ENCODE measurements around the gene TMPRSS11E. TPM values are rescaled to one million over a fixed set of nuclear protein-coding genes. Genes with fewer than 3 reads are reported as not detected.
"Not testable (repeated sequence)": the region's sequence is repeated elsewhere in the genome, so short reads cannot be mapped to it uniquely, and the experiment has no call there.

The TMPRSS11E gene
- polyA plus RNA-seq, 4 donors = 0.04 to 0.27 (median 0.10) TPM; not detected in 1

GRCh38 chr4:68466751-68467150, 19.5 kb downstream of the TMPRSS11E start:
- no peak overlapping the region for H3K27ac ChIP-seq (ENCODE audit: low read depth in 1 of 3, low read length in 2 of 3)
- no peaks in the 10 kb centered on the region for H3K4me1 ChIP-seq (ENCODE audit: control insufficient read depth in 3 of 3, insufficient read depth in 2 of 3, low read depth in 1 of 3, low read length in 2 of 3)
- no peak overlapping the region for H3K4me3 ChIP-seq (ENCODE audit: low read depth in 1 of 3, low read length in 3 of 3)
- 76 to 90% (median 78%) methylated on average over 3 of the region's 3 CpGs for WGBS, 3 donors
- DNase-seq = no peak
- H3K36me3 ChIP-seq (ENCODE audit: control insufficient read depth in 3 of 3, insufficient read depth in 2 of 3, low read depth in 1 of 3, low read length in 3 of 3) = no peaks in the 10 kb centered on the region
- no peak for FAIRE-seq
- no peaks in the 10 kb centered on the region for H3K27me3 ChIP-seq (ENCODE audit: control insufficient read depth in 3 of 3, insufficient read depth in 3 of 3, low read length in 3 of 3)
- H3K9me3 ChIP-seq (ENCODE audit: control insufficient read depth in 2 of 2, insufficient read depth in 1 of 2, low read depth in 1 of 2, low read length in 1 of 2) = no peaks in the 10 kb centered on the region

DNA sequence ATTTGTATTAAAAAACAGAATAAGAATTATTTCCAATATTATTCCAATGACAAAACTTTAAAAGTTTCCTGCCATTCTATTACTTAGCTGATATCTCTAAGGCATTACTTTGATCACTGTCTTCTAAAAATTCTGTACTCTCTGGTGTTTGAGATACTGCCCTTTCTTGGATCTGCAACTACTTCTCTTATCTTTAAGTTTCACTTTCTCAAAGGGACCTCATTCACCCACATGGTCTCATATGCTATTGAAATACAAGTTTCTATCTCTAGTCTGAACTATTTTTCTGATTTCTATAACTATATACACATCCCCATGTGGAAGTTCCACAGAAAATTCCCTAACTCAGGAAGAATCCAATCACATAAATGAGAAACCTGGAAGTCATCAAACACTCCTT, 22.2 kb downstream of the TMPRSS11E start:
- Histone ChIP-seq H3K4me3 (ENCODE audit: low read depth in 1 of 3, low read length in 3 of 3) (no peak overlapping the region), H3K36me3 (ENCODE audit: control insufficient read depth in 3 of 3, insufficient read depth in 2 of 3, low read depth in 1 of 3, low read length in 3 of 3) (no peaks in the 10 kb centered on the region), H3K27me3 (ENCODE audit: control insufficient read depth in 3 of 3, insufficient read depth in 3 of 3, low read length in 3 of 3) (no peaks in the 10 kb centered on the region), H3K27ac (ENCODE audit: low read depth in 1 of 3, low read length in 2 of 3) (no peak overlapping the region), H3K9me3 (ENCODE audit: control insufficient read depth in 2 of 2, insufficient read depth in 1 of 2, low read depth in 1 of 2, low read length in 1 of 2) (no peaks in the 10 kb centered on the region), H3K4me1 (ENCODE audit: control insufficient read depth in 3 of 3, insufficient read depth in 2 of 3, low read depth in 1 of 3, low read length in 2 of 3) (no peaks in the 10 kb centered on the region)
- FAIRE-seq = no peak
- DNase-seq = no peak

DNA sequence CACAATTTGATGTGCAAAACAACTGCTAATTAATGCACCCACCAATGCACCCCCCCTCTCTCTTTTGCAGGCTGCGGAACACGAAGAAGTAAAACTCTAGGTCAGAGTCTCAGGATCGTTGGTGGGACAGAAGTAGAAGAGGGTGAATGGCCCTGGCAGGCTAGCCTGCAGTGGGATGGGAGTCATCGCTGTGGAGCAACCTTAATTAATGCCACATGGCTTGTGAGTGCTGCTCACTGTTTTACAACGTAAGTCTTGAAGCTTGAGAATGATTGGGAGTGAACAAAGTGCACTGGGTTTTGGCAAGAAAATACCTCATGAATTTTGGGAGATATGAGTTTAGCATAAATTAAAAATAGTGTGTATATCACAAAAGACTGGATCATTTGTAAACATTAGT, 28.9 kb downstream of the TMPRSS11E start:
- H3K4me3 ChIP-seq (ENCODE audit: low read depth in 1 of 3, low read length in 3 of 3) = no peak overlapping the region
- no peaks in the 10 kb centered on the region for H3K9me3 ChIP-seq (ENCODE audit: control insufficient read depth in 2 of 2, insufficient read depth in 1 of 2, low read depth in 1 of 2, low read length in 1 of 2)
- H3K27me3 ChIP-seq (ENCODE audit: control insufficient read depth in 3 of 3, insufficient read depth in 3 of 3, low read length in 3 of 3) = no peaks in the 10 kb centered on the region
- H3K4me1 ChIP-seq (ENCODE audit: control insufficient read depth in 3 of 3, insufficient read depth in 2 of 3, low read depth in 1 of 3, low read length in 2 of 3) = no peaks in the 10 kb centered on the region
- H3K36me3 ChIP-seq (ENCODE audit: control insufficient read depth in 3 of 3, insufficient read depth in 2 of 3, low read depth in 1 of 3, low read length in 3 of 3) = no peaks in the 10 kb centered on the region
- no peak overlapping the region for H3K27ac ChIP-seq (ENCODE audit: low read depth in 1 of 3, low read length in 2 of 3)
- FAIRE-seq (no peak), DNase-seq (no peak)
- 66 to 82% (median 79%) methylated on average over 5 of the region's 5 CpGs for WGBS, 3 donors

- no peak overlapping the region for H3K27ac ChIP-seq (ENCODE audit: low read depth in 1 of 3, low read length in 2 of 3)
- FAIRE-seq (no peak), DNase-seq (no peak)
- H3K36me3 ChIP-seq (ENCODE audit: control insufficient read depth in 3 of 3, insufficient read depth in 2 of 3, low read depth in 1 of 3, low read length in 3 of 3) = no peaks in the 10 kb centered on the region
- no peaks in the 10 kb centered on the region for H3K4me1 ChIP-seq (ENCODE audit: control insufficient read depth in 3 of 3, insufficient read depth in 2 of 3, low read depth in 1 of 3, low read length in 2 of 3)
- H3K4me3 ChIP-seq (ENCODE audit: low read depth in 1 of 3, low read length in 3 of 3) = no peak overlapping the region
- no peaks in the 10 kb centered on the region for H3K9me3 ChIP-seq (ENCODE audit: control insufficient read depth in 2 of 2, insufficient read depth in 1 of 2, low read depth in 1 of 2, low read length in 1 of 2)
- 65 to 73% (median 67%) methylated on average over 5 of the region's 5 CpGs for WGBS, 3 donors
- no peaks in the 10 kb centered on the region for H3K27me3 ChIP-seq (ENCODE audit: control insufficient read depth in 3 of 3, insufficient read depth in 3 of 3, low read length in 3 of 3)
Observed at GRCh38 chr4:68489338-68489737, 42.1 kb downstream of the TMPRSS11E start.

GRCh38 chr4:68490826-68491457, 43.7 kb downstream of the TMPRSS11E start:
- no peak overlapping the region for H3K27ac ChIP-seq (ENCODE audit: low read depth in 1 of 3, low read length in 2 of 3)
- DNase-seq (peak in 1 of 2 donors; percentile 16), FAIRE-seq (no peak)
- H3K27me3 ChIP-seq (ENCODE audit: control insufficient read depth in 3 of 3, insufficient read depth in 3 of 3, low read length in 3 of 3) = no peaks in the 10 kb centered on the region
- no peaks in the 10 kb centered on the region for H3K4me1 ChIP-seq (ENCODE audit: control insufficient read depth in 3 of 3, insufficient read depth in 2 of 3, low read depth in 1 of 3, low read length in 2 of 3)
- H3K9me3 ChIP-seq (ENCODE audit: control insufficient read depth in 2 of 2, insufficient read depth in 1 of 2, low read depth in 1 of 2, low read length in 1 of 2) = no peaks in the 10 kb centered on the region
- no peaks in the 10 kb centered on the region for H3K36me3 ChIP-seq (ENCODE audit: control insufficient read depth in 3 of 3, insufficient read depth in 2 of 3, low read depth in 1 of 3, low read length in 3 of 3)
- 87 to 94% (median 92%) methylated on average over 6 of the region's 6 CpGs for WGBS, 3 donors
- no peak overlapping the region for H3K4me3 ChIP-seq (ENCODE audit: low read depth in 1 of 3, low read length in 3 of 3)

DNA sequence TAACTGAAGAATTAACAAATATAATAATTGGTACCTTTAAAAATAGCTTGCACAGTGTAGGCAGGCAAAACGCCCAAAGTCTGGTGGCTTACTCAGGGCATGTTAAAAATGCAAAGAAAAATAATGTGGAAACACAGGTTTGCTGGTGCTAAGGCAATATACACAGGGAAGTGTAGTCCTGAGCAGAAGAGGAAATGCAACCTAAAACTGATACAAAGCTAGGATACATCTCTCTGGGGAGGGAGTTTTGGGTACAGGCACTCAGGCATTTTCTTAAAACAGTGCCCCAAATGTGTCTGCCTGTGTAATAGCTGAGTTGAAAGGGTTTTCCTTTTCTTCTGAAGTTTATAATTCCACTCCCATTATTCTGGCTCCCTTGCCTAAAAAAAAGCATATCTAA, 47.4 kb downstream of the TMPRSS11E start:
- no peaks in the 10 kb centered on the region for H3K4me1 ChIP-seq (ENCODE audit: control insufficient read depth in 3 of 3, insufficient read depth in 2 of 3, low read depth in 1 of 3, low read length in 2 of 3)
- no peaks in the 10 kb centered on the region for H3K36me3 ChIP-seq (ENCODE audit: control insufficient read depth in 3 of 3, insufficient read depth in 2 of 3, low read depth in 1 of 3, low read length in 3 of 3)
- H3K4me3 ChIP-seq (ENCODE audit: low read depth in 1 of 3, low read length in 3 of 3) = no peak overlapping the region
- DNase-seq (no peak), FAIRE-seq (no peak)
- 33 to 62% (median 36%) methylated on average over 1 of the region's 1 CpG for WGBS, 3 donors
- no peaks in the 10 kb centered on the region for H3K9me3 ChIP-seq (ENCODE audit: control insufficient read depth in 2 of 2, insufficient read depth in 1 of 2, low read depth in 1 of 2, low read length in 1 of 2)
- H3K27me3 ChIP-seq (ENCODE audit: control insufficient read depth in 3 of 3, insufficient read depth in 3 of 3, low read length in 3 of 3) = no peaks in the 10 kb centered on the region
- H3K27ac ChIP-seq (ENCODE audit: low read depth in 1 of 3, low read length in 2 of 3) = no peak overlapping the region

DNA sequence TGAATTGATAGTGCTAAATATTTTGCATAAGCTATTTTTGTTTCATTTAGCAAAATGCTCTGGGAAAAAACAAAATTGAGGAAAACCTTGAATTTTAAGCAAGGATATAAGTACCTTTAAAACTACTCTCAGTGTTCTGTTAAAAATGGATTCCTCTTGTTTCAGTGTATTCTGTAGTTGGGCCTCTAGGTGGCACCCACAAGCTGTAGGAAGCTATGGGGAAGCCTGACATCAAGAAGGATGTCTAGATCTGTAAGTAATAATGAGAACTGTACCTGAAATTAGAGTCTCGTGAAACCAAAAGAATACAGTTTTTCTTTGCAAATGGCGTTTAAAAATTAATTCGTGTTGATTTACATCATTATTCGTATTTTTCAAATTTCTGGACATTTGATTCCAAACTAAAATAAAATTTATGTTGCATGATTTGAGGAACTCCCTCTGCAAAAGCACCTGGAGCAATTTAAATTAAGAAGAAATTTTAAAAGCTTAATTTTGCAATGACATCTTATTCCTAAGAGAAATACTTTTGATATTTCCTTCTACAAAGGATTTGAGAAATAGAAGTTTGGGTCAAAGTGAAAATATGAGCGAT, 51.2 kb downstream of the TMPRSS11E start:
- peak; percentile 36 for FAIRE-seq

GRCh38 chr4:68499021-68499420, 51.8 kb downstream of the TMPRSS11E start:
- no peaks in the 10 kb centered on the region for H3K27me3 ChIP-seq (ENCODE audit: control insufficient read depth in 3 of 3, insufficient read depth in 3 of 3, low read length in 3 of 3)
- 23 to 42% (median 35%) methylated on average over 4 of the region's 4 CpGs for WGBS, 3 donors
- H3K27ac ChIP-seq (ENCODE audit: low read depth in 1 of 3, low read length in 2 of 3) = peak overlapping the region in 1 of 3 donors; percentile 57
- H3K9me3 ChIP-seq (ENCODE audit: control insufficient read depth in 2 of 2, insufficient read depth in 1 of 2, low read depth in 1 of 2, low read length in 1 of 2) = peaks cover 0 to 4% of the 10 kb centered on the region in 2 donors
- DNase-seq (no peak), FAIRE-seq (no peak)
- H3K36me3 ChIP-seq (ENCODE audit: control insufficient read depth in 3 of 3, insufficient read depth in 2 of 3, low read depth in 1 of 3, low read length in 3 of 3) = no peaks in the 10 kb centered on the region
- H3K4me3 ChIP-seq (ENCODE audit: low read depth in 1 of 3, low read length in 3 of 3) = no peak overlapping the region
- no peaks in the 10 kb centered on the region for H3K4me1 ChIP-seq (ENCODE audit: control insufficient read depth in 3 of 3, insufficient read depth in 2 of 3, low read depth in 1 of 3, low read length in 2 of 3)

More for the DNA sequence above, 51.2 kb downstream of the TMPRSS11E start:
- peaks cover 0 to 4% of the 10 kb centered on the region in 2 donors for H3K9me3 ChIP-seq (ENCODE audit: control insufficient read depth in 2 of 2, insufficient read depth in 1 of 2, low read depth in 1 of 2, low read length in 1 of 2)
- 7 to 16% (median 11%) methylated on average over 5 of the region's 5 CpGs for WGBS, 3 donors
- H3K27ac ChIP-seq (ENCODE audit: low read depth in 1 of 3, low read length in 2 of 3) = peak overlapping the region in 1 of 3 donors; percentile 57
- H3K4me1 ChIP-seq (ENCODE audit: control insufficient read depth in 3 of 3, insufficient read depth in 2 of 3, low read depth in 1 of 3, low read length in 2 of 3) = no peaks in the 10 kb centered on the region
- no peaks in the 10 kb centered on the region for H3K27me3 ChIP-seq (ENCODE audit: control insufficient read depth in 3 of 3, insufficient read depth in 3 of 3, low read length in 3 of 3)
- no peaks in the 10 kb centered on the region for H3K36me3 ChIP-seq (ENCODE audit: control insufficient read depth in 3 of 3, insufficient read depth in 2 of 3, low read depth in 1 of 3, low read length in 3 of 3)
- DNase-seq = peak; percentile 82 to 84
- H3K4me3 ChIP-seq (ENCODE audit: low read depth in 1 of 3, low read length in 3 of 3) = no peak overlapping the region

DNA sequence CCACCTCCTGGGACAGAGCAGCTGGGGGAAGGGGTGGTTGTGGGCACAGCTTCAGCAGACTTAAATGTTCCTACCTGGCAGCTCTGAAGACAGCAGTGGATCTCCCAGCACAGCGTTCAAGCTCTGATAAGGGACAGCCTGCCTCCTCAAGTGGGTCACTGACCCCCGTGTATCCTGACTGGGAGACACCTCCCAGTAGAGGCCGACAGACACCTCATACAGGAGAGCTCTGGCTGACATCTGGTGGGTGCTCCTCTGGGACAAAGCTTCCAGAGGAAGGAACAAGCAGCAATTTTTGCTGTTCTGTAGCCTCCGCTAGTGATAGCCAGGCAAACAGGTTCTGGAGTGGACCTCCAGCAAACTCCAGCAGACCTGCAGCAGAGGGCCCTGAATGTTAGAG, 56.2 kb downstream of the TMPRSS11E start:
- not testable (repeated sequence) for H3K36me3 ChIP-seq (ENCODE audit: control insufficient read depth in 3 of 3, insufficient read depth in 2 of 3, low read depth in 1 of 3, low read length in 3 of 3); DNase-seq

More for the DNA sequence above, 56.2 kb downstream of the TMPRSS11E start:
- FAIRE-seq; H3K27ac ChIP-seq (ENCODE audit: low read depth in 1 of 3, low read length in 2 of 3); H3K27me3 ChIP-seq (ENCODE audit: control insufficient read depth in 3 of 3, insufficient read depth in 3 of 3, low read length in 3 of 3); H3K4me3 ChIP-seq (ENCODE audit: low read depth in 1 of 3, low read length in 3 of 3); H3K4me1 ChIP-seq (ENCODE audit: control insufficient read depth in 3 of 3, insufficient read depth in 2 of 3, low read depth in 1 of 3, low read length in 2 of 3): not testable (repeated sequence)
- 76 to 84% (median 84%) methylated on average over 4 of the region's 4 CpGs for WGBS, 3 donors
- peaks cover 0 to 13% of the 10 kb centered on the region in 2 donors for H3K9me3 ChIP-seq (ENCODE audit: control insufficient read depth in 2 of 2, insufficient read depth in 1 of 2, low read depth in 1 of 2, low read length in 1 of 2)
